Stimulated activated CD8-positive, alpha-beta memory T cell treated with anti-CD3 and anti-CD28 coated beads, Interleukin-4, amount 100 ng/mL, for 48 hours (primary cell): ENCODE data around the gene ZNF605.
A peak's percentile ranks its signal among the peaks of the same experiment; 100 is the strongest.
"Not testable (repeated sequence)": the region's sequence is repeated elsewhere in the genome, so short reads cannot be mapped to it uniquely, and the experiment has no call there.

Source experiments
- DNase-seq: peaks from one replicate; pipeline ENCODE4 v3.0.0-alpha.2; 2020

Gene ZNF605

DNA sequence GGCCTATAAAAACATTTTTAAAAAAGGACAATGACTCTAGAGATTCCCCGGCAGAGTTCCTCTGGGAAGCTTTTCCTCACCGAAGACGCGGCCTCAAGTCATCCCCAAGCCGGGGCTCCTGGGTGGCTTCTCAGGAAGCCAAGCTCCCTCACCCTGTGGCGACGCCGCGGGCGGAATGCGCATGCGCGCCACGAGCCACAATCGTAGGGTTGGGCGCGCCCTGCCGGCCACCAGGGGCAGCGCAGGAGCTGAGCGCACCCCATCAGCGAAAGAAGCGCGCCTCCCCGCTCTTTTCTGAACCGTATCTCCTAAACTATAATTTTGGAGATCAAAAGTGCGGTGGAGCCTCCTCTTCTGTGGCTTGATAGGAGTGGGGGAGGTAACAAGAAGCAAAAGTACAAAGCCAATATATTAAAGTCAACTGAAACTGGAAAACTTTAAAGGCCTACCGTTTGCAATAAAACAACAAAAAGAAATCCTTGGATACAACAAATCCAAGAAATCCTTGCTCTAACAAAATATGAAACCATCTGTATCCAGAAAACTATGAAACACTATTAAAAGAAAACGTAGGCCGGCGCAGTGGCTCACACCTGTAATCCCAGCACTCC lies 51.3 kb downstream of the ZNF605 start:
- peak; percentile 95 for DNase-seq

DNA sequence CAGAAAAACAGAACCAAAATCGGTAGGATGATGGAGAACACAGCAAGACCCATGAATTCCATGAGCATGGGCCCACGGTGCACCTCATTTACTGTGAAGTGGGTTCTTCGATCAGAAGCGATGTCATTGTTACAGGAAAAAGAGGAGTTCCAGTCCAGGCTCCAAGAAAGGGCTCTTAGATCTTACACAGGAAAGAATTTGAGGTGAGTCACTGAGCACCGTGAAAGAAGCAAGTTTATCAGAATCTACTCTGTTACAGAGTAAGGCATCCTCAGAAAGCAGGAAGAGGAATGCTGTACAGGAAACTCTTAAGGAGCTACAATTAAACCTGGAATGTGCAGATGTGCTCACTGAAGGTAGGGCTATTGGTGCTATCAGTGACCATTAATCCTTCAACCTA lies 57.1 kb downstream of the ZNF605 start:
- DNase-seq, result no peak

GRCh38 chr12:132888852-132889251 lies 67.3 kb downstream of the ZNF605 start:
- no peak for DNase-seq

- DNase-seq, result peak; percentile 95
Observed at GRCh38 chr12:132887513-132888351, 68.4 kb downstream of the ZNF605 start, which contains the start of gene CHFR. Gene CHFR (minus strand): TSS chr12:132887605. CDS start chr12:132887328, 277 bp downstream.

DNA sequence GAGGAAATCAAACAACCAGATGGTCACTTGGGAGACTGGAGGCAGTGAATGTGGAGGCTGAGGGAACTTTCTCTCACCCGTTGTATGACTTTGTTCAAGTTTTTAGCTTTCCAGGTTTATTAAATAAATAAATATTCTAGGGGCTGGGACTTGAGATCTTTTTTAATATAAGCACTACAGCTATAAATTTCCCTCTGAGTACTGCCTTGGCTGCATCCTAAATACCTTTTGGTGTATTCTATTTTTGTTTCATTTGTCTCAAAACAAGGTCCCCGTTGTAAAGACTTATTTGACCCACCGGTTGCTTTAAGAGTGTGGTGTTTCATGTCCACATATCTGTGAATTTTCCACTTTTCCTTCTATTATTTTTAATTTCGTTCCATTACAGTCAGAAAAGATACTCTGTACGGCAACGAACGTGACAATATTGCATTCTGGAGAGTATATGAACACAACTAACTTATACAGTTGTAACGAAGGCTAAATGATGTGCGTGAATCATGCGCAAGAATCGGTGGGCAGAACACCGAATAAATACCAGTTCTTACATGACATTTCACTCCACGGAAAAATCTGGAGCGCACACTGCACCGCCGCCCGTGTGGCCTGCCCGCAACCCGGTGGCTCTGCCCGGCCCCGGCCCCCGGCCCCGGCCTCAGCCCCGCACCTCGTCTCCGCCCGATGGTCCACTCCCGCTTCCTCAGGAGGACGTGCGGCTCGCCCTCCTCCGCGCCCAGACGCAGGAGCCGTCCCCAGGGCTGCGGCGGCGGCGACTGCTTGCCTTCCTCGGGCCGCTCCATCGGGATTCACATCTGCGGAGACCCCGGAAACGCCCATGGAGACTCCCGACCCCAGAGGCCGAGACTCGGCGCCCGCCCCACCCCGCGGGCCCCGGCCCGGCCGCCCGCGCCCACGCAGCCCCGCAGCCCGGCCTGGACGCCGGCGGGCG lies 69.3 kb downstream of the ZNF605 start:
- no peak for DNase-seq

GRCh38 chr12:132881818-132882217 lies 74.3 kb downstream of the ZNF605 start:
- no peak for DNase-seq

DNA sequence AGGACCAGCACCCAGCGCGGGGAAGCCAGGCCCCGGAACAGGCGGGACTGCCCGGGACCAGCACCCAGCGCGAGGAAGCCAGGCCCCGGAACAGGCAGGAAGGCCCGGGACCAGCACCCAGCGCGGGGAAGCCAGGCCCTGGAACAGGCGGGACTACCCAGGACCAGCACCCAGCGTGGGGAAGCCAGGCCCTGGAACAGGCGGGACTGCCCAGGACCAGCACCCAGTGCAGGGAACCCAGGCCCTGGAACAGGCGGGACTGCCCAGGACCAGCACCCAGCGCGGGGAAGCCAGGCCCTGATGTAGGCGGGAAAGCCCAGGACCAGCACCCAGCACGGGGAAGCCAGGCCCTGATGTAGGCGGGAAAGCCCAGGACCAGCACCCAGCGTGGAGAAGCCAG lies 81.5 kb downstream of the ZNF605 start:
- DNase-seq, result not testable (repeated sequence)

GRCh38 chr12:132874175-132874574 lies 81.9 kb downstream of the ZNF605 start:
- no peak for DNase-seq

GRCh38 chr12:132873724-132874123 lies 82.4 kb downstream of the ZNF605 start:
- DNase-seq, result peak; percentile 43

GRCh38 chr12:132872975-132873421 lies 83.1 kb downstream of the ZNF605 start:
- DNase-seq, result peak; percentile 36

GRCh38 chr12:132872073-132872855 lies 83.8 kb downstream of the ZNF605 start:
- no peak for DNase-seq

DNA sequence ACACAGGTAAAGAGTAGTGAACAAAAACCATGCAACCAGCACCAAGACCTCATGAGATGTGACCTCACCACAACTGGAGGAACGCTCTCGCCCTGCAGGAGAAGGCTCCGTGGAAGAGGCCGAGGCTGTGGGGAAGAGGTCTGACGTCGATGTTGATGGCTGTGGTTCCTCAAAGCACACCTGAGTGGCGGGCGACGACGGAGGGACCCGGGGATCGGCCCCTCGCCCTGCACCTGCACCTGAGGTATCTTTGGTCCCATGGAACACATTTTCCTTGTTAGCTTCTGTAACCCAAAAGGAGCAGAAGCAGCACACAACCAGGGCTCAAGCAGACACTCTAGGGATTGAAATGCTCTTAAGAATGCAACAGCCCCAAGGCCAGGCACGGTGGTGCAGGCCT lies 86.6 kb downstream of the ZNF605 start:
- DNase-seq, result no peak
